ENCODE measurements around the gene RBX1.
"Not testable (repeated sequence)": the region's sequence is repeated elsewhere in the genome, so short reads cannot be mapped to it uniquely, and the experiment has no call there.

Gene RBX1

GRCh38 chr22:40973144-40973543, 22.0 kb downstream of the RBX1 start:
- no peak for DNase-seq

DNA sequence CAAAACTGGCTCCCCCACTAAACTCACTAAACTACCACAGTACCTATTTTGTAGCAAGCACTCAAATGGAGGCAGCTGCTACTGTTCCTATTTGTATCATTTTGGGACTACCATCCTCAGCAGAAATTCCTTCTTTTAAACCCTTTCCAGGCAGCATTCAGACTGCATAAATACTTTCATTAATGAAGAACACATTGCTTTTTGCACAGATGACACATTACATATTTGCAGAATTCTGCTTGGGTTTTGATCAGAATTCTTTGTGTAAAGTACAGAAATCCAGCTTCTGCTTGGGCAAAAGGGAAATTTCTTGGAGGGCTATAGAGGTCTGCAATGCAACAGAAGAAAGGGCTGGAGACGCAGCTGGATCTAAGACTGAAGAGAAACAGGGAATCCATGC, 24.2 kb downstream of the RBX1 start:
- no peak for DNase-seq

- DNase-seq = no peak
Measured at GRCh38 chr22:40976866-40977700, 25.9 kb downstream of the RBX1 start.

DNA sequence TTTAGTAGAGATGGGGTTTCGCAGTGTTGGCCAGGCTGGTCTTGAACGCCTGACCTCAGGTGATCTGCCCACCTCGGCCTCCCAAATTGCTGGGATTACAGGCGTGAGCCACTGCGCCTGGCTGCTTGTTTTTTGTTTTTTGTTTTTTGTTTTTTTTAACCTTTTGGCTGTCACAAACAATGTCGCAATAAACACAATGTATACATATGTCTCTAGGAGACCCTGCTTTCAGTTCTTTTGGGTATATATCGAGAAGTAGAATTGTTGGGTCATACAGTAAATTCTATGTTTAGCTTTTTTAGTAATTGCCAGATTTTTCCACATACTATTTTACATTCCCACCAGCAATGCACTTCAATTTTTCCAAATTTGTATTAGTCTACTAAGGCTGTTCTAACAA, 28.0 kb downstream of the RBX1 start:
- DNase-seq = no peak

DNA sequence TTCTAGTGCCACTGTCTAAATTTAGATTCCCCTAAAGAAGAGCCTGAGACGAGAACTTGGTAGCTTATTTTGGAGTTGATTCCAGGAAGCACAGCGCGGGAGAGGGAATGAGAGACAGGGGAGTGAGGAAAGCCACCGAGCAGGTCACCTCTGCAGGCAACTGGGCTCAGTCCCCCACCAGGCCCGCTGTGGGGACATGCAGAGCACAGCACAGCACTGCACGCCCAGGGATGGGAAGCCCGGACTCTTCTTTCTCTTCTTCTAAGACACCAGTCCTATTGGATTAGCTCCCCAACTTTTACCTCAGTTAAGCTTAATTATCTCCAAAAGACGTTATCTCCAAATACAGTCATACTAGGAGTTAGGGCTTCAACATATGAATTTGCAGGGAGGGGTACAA, 28.7 kb downstream of the RBX1 start:
- DNase-seq = no peak

DNA sequence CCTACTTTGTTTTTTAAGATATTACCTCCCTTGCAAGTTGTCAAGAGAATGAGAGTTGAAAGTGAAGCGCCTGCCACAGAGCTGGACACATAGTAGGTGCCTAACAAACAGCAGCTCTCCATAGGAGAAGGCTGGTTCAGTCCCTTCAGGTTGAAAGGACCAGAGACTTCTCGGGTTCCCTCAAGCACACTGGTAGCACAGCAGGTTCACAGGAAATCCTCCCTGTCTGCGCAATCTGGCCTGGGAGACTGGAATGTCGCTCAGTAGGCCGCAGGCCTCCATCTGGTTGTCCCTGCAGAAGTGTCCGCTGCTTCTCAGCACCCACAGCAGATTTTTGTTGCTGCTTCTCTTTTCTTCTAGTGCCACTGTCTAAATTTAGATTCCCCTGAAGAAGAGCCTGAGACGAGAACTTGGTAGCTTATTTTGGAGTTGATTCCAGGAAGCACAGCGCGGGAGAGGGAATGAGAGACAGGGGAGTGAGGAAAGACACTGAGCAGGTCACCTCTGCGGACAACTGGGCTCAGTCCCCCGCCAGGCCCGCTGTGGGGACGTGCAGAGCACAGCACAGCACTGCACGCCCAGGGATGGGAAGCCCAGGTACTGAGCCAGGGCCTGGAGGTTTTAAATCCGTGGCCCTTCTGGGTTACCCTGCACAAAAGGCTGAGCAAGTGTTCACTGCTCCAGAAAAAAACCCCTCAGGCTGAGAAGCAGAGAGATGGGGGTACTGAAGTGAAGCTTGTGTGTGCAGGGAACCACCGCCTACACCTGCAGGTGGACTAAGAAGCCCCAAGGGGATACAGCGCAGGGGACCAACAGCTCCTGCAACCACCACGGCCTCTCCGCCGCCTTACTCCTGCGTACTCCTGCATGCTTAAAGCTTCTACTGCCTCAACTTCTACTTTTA, 31.6 kb downstream of the RBX1 start:
- peak; percentile 12 for DNase-seq

DNA sequence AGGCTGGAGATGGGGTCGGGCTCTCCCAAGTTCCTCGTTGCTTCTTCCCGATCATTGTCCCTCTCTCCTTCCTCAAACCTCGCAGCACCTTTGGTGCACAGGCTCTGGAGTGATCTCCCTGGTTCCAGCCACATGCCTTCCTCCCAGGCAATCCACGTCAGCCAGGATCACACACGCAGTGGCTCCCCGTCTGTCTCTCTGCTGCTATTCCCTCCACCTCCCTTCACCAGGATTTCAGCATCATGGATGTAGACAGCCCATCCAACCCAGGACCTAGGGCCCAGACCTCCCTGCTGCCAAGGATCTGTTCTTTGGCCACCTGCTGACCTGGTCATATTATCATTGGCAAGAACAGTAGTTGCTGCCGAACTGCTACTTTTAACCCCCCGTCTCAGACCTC, 40.1 kb downstream of the RBX1 start:
- no peak for DNase-seq

DNA sequence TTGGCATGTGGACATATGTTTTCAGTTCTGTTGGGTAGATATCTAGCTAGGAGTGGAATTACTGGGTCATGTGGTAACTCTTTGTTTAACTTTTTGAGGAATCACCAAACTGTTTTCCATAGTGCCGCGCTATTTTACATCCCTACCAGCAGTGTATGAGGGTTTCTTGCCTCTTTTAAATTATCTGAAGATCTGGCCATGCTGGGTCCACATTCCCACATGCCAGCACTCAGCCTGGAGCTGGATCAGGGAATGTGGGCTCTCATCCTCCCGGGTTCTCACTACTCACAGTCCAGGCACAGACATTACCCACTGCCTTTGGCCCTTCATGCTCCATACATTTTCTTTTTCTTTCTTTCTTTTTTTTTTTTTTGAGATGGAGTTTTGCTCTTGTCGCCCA, 44.6 kb downstream of the RBX1 start:
- DNase-seq = no peak

DNA sequence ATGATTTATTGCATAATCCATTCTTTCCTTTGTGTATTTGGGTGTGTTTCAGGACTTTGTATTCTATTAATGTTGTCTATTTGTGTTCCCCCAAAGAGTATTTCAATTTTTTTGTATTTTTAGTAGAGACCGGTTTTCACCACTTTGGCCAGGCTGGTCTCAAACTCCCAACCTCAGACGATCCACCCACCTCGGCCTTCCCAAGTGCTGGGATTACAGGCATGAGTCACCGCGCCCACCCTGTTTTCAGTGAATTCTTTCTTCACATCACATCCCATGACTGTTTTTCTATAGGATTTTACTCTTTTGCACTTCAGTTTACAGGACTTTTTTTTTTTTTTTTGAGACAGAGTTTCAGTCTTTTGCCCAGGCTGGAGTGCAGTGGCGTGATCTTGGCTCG, 46.3 kb downstream of the RBX1 start:
- DNase-seq = no peak

- no peak for DNase-seq
Measured at GRCh38 chr22:41000040-41000565, 48.9 kb downstream of the RBX1 start.

GRCh38 chr22:41000941-41001721, 50.0 kb downstream of the RBX1 start:
- DNase-seq = no peak

DNA sequence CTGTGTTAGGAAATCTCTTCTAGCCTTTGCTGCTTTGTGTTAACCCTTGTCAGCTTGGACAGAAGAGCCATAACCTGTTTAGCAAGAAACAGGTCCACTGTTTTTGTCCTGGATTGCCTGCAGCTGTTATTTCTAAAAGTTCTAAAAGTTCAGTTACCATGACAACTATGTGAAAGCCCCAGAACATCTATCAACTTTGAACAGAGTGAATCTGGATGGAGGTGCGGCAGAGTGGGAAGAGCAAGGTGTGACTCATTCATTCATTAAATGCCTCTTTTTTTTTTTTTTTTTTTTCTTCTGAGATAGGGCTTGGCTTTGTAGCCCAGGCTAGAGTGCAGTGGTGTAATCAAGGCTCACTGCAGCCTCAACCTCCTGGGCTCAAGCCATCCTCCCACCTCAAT, 50.5 kb downstream of the RBX1 start:
- no peak for DNase-seq

GRCh38 chr22:41002386-41002785, 51.2 kb downstream of the RBX1 start:
- not testable (repeated sequence) for DNase-seq

DNA sequence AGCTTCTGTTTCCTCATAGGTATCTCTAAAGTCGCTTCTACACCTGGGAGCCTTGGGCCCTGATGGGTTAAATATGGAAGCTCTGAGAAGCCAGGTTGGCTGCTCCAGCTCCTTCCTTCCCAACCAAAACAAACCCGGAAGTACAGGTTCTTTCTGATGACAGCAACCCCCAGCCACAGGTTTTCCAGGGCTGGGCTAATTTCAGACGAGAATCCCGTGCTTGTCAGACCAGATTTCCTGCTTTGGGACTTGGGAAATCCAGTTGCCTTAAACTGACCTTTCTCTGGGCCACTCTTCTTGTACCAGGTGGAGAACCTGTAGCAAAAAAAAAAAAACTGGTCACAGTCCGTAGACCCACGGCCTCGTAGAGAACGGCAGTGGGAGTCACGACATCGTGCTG, 51.9 kb downstream of the RBX1 start:
- no peak for DNase-seq

GRCh38 chr22:41003976-41004375, 52.8 kb downstream of the RBX1 start:
- no peak for DNase-seq

- DNase-seq = no peak
Measured at GRCh38 chr22:41009222-41009948, 58.2 kb downstream of the RBX1 start.

DNA sequence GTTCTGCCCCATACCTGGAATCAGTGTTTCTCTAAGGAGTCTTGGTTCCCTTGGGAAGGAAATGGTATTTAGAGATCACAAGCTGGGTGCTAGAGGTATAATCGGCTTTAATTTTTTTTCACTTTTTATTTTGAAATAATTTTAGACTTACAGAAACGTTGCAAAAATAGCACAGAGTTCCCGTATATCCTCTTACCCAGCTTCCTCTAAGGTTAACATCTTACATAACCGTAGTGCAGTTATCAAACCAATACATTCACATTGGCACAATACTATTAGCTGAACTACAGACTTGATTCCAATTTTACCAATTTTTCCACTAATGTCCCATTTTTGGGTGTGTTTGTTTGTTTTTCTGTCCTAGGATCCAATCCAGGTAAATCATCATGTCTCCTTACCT, 63.8 kb downstream of the RBX1 start:
- no peak for DNase-seq

- DNase-seq = no peak
Measured at GRCh38 chr22:41021061-41021612, 70.0 kb downstream of the RBX1 start.

DNA sequence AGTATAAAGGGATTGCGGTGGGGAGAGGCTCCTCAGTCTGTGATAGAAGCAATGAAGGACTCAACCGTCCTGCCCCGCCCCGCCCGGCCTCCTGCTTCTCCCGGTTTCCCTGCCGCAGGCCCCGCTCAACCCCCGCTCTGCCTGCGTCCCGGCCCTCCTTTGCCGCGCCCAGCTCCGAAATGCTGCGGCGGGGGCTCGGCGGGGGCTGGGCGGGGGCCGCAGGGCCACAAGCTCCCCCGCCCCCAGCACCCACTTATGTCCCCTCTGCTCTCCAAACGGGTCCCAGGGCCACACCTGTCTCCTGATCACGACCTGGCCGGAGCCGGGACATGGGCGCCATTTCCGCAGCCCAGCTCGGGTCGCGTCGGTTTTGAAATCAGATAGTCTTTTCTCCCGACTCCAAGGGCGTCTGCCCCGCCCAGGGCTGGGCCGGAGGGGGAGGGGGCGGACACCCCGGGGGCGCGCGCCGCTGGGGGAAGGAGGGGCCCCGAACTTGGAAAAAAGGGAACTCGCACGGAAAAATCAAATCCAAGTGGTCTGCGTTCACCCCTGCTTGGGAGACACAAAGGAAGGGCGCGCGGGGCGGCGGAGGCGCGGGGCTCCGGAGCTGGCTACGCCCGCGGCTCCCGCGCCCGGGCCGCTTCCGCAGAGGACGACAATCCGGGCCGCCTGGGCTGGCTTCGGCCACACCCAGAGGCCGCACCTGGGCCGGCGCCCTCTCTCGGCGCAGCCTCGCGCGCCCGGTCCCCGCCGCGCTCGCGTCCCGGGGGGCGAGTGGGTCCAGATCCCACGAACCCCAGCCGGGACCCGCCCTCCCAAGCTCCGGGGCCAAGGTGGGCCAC, 70.7 kb downstream of the RBX1 start:
- peak; percentile 54 for DNase-seq

- peak; percentile 80 for DNase-seq
Measured at GRCh38 chr22:41022470-41023298, 71.5 kb downstream of the RBX1 start.
